Measurements from ENCODE around the gene HDAC7.

HDAC7 gene

GRCh38 chr12:47863467-47863866 lies 43.8 kb upstream of the HDAC7 start:
- no peak for TF ChIP-seq CTCF (conservative IDR thresholded peaks at IDR 0.05; ENCODE audit: control insufficient read depth, insufficient read depth, low read depth, low read length)
- H3K4me3 ChIP-seq (ENCODE audit: control insufficient read depth, low read depth, low read length) = no peak overlapping the region
- DNase-seq (ENCODE audit: low read depth) = no peak

- H3K4me3 ChIP-seq (ENCODE audit: control insufficient read depth, low read depth, low read length) = no peak overlapping the region
- no peak for DNase-seq (ENCODE audit: low read depth)
- TF ChIP-seq CTCF (conservative IDR thresholded peaks at IDR 0.05; ENCODE audit: control insufficient read depth, insufficient read depth, low read depth, low read length) = no peak
Measured at GRCh38 chr12:47862881-47863280, 43.2 kb upstream of the HDAC7 start.

GRCh38 chr12:47862167-47862750 lies 42.6 kb upstream of the HDAC7 start:
- TF ChIP-seq CTCF (conservative IDR thresholded peaks at IDR 0.05; ENCODE audit: control insufficient read depth, insufficient read depth, low read depth, low read length) = no peak
- DNase-seq (ENCODE audit: low read depth) = no peak
- no peak overlapping the region for H3K4me3 ChIP-seq (ENCODE audit: control insufficient read depth, low read depth, low read length)

GRCh38 chr12:47860873-47861272 lies 41.2 kb upstream of the HDAC7 start:
- no peak for TF ChIP-seq CTCF (conservative IDR thresholded peaks at IDR 0.05; ENCODE audit: control insufficient read depth, insufficient read depth, low read depth, low read length)
- DNase-seq (ENCODE audit: low read depth) = no peak
- H3K4me3 ChIP-seq (ENCODE audit: control insufficient read depth, low read depth, low read length) = no peak overlapping the region

- TF ChIP-seq CTCF (conservative IDR thresholded peaks at IDR 0.05; ENCODE audit: control insufficient read depth, insufficient read depth, low read depth, low read length) = no peak
- no peak overlapping the region for H3K4me3 ChIP-seq (ENCODE audit: control insufficient read depth, low read depth, low read length)
- no peak for DNase-seq (ENCODE audit: low read depth)
Measured at GRCh38 chr12:47860279-47860841, 40.7 kb upstream of the HDAC7 start.

- H3K4me3 ChIP-seq (ENCODE audit: control insufficient read depth, low read depth, low read length) = no peak overlapping the region
- no peak for TF ChIP-seq CTCF (conservative IDR thresholded peaks at IDR 0.05; ENCODE audit: control insufficient read depth, insufficient read depth, low read depth, low read length)
- DNase-seq (ENCODE audit: low read depth) = no peak
Measured at GRCh38 chr12:47858511-47859266, 39.0 kb upstream of the HDAC7 start.

Data from fibroblast of mammary gland (primary cell).